ENCODE data around the gene MCC.

The MCC gene

GRCh38 chr5:113245427-113246225, 242.6 kb downstream of the MCC start:
- DNase-seq (ENCODE audit: low read depth): no peak

- DNase-seq (ENCODE audit: low read depth): no peak
These were observed 243.3 kb downstream of the MCC start for GRCh38 chr5:113244966-113245365.

- DNase-seq (ENCODE audit: low read depth): no peak
These were observed 244.9 kb downstream of the MCC start for GRCh38 chr5:113243349-113243664.

GRCh38 chr5:113242481-113243348, 245.5 kb downstream of the MCC start:
- DNase-seq (ENCODE audit: low read depth): no peak

DNA sequence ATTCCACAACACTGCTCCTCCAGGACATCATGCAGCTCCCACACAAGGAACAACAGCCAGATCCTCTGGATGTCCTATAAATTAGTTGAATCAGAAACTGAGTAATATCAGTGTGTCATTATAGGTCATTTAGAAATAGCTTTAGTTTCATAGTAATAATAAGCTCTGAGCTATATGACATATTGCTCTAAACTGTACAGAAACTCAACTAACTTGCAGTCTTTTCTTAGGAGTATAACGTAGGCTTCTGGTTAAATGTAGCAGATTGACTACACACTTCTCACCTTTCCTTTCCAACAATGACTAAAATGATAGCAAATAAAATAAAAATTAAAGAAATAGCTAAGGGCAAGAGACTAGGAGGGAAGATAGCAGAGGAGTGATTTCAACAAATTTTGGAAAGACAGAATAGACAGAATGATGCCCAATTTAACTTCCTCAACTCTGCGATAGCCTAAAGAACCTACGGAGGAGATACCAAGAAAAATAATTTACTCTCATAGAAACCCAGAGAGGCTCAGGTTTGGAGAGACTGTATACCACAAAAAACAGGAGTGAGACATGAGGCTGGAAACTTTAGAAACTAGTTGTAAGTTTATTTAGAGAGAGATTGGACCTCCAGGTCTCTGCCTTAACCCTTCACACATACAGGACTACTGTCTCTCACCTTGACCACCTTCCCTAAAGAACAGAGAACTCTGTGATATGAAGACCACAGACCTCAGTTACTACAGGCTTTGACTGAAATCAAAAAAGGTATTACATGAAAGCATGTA, 247.1 kb downstream of the MCC start:
- no peak for DNase-seq (ENCODE audit: low read depth)

DNA sequence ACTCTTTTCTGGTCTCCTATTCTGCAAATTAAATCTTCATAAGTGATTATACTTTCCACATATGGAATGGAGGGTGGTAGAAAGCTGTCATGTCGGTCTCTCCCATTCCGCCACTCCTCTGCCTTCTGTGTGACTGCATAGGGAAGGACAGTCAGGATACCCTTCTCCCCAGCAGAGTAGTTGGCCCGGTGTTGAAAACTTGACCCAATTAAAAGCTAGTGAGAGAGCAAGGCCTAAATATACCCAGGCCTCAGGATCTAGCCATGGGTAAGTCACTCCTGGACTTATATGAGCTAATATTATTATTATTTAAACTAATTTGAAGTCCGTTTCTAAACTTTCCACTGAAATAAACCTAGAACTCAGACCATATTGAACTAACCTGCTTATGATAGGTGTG, 248.2 kb downstream of the MCC start:
- DNase-seq (ENCODE audit: low read depth): no peak

GRCh38 chr5:113237893-113238292, 250.4 kb downstream of the MCC start:
- DNase-seq (ENCODE audit: low read depth): no peak

DNA sequence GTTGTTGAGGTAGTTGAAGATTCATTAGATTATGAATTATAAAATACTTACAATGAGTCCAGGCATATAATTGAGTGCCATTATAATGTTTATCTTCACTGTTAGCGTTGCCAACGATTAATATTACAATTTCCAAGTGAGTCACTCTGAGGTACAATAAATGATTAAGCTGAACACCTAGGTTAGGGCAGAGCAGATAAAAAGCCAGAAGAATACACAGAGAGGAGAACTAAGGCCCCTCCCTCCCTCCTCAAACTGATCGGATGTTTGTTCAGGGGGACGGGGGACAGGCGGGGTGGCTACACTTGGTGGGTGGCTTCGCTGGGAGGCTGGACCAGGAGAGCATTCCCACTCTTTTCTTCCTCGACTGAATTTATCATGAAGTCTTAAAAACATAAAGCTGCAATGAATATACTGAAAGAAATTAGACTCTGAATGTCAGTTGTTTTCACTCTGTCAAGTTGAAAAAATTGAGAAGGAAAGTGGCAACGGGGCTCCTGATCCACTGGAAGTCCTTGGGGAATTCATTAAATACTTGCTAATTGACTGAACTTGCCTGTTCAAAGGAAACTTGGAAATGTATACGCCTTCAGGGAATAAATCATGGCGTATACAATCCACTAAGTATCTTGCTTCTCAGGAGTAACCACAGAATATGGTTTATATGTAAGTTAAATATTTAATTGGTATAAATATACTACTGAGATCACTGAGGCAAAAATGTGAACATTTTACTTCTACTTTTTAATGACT, 251.5 kb downstream of the MCC start:
- DNase-seq (ENCODE audit: low read depth): no peak

DNA sequence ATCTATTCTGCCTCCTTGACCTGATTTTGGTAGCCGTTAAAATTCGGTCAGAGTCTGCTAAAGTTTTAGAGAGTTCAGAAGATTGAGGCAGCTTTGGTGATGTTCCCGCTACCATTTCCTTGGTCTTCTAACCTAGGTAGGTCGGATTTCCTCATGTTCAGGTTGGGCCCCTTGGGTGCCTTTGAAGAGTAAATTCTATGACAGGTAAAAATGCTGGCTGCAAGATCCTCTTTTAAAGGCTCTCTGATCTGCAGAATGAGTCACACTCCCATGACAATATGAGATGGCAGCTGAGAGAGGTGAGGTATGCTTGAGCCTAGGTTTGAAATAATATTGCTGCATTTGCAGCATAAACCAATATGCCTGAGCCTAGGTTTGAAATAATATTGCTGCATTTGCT, 252.4 kb downstream of the MCC start:
- DNase-seq (ENCODE audit: low read depth): no peak

- DNase-seq (ENCODE audit: low read depth): no peak
These were observed 253.7 kb downstream of the MCC start for GRCh38 chr5:113234546-113234945.

GRCh38 chr5:113233606-113234005, 254.6 kb downstream of the MCC start:
- no peak for DNase-seq (ENCODE audit: low read depth)

GRCh38 chr5:113232667-113233066, 255.6 kb downstream of the MCC start:
- no peak for DNase-seq (ENCODE audit: low read depth)

- DNase-seq (ENCODE audit: low read depth): no peak
These were observed 256.0 kb downstream of the MCC start for GRCh38 chr5:113232221-113232620.

DNA sequence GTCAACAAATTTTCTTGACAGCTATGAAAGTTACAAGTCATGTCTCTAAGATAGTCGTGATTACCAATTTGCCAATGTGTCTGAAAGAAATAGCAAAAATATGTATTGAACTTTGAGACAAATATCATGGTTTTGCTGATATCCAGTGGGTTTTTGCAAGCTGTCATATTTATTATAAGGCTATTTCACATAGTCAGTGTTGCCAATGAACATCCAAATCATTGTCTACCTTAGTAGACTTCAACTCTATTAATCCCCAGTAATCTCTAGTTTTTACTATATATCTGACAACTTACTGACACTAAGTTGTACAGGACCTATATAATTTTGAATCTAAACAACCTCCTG, 256.6 kb downstream of the MCC start:
- DNase-seq (ENCODE audit: low read depth): no peak

DNA sequence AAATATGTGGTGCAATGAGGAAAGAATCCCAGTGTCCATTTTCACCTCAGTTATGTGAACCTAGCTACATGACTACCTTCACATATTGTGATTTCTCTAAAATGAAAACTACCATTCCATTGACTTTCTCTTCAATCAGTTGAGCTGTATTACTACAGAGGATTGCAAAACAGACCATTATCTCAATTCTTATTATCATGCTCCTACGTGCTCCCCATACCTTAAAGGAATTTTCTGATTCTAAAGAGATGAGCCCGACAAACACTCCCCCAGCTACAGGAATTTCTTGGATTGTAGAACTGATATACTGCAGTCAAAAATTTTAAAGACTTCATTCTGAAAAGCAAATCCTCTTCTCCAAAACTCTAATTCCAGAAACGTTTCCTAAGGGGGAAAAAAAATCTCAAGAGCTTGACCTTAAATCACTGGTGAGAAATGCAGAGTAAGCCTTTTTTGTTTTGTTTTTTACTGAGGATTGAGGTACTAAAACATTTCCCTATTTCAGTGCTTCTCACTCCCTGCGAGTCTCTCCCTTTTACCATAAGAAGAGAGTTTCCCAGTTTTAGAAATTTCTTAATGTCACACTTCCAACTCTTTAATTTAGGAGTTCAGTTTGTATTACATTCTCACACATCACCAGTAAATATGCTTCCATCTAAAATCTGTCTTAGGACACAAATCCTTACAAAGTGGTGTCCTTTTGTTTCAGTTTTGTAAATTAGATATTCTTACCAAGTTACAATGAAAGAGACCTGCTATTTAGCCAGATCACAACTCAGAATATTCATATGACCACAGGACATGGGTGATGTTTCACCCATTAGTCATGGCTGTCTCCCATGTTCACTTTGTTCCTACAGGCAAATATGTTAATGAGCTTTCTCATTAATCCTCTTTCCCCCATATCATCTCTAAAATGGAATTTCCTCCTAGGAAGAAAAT, 257.3 kb downstream of the MCC start:
- no peak for DNase-seq (ENCODE audit: low read depth)

- no peak for DNase-seq (ENCODE audit: low read depth)
These were observed 260.5 kb downstream of the MCC start for GRCh38 chr5:113227798-113228197.

GRCh38 chr5:113226116-113226736, 262.0 kb downstream of the MCC start:
- no peak for DNase-seq (ENCODE audit: low read depth)

DNA sequence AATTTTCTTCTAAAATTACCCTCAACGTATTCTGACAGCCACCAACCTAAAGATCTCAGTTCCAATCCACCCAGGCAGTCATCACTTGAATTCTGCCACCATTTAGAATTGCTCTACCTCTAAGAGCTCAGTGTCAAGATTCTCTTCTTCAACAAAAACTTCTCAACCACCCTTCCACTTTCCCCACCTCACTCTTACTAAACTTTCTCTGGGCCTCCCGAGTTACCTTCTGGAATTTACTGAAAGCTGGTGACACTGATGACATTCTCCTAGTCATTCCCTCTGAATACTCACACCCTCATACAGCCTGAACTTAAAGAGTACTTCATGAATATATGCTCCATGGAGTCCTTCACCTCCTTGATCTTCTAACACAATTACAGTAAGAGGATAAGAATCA, 263.0 kb downstream of the MCC start:
- DNase-seq (ENCODE audit: low read depth): no peak

DNA sequence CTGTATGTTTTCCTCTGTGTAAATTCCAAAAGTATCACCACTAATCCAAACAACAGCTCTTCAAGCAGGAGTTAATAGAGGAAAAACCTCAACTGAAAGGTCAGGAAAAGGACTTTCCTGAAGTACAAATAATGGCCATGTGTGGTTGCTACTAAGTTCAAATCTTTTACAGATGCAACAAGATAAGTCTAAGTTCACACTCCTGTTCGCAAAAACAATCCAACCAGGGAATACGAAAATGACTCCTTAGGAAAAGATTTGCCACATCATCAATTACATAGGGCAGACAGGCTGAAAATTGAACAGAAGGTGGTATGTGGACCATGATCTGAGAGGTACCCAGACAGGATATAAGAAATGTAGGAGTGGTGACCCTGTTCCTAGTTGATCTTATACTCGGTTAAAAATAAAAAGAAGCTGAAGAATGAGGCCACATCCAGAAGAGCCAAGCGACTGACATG, 263.6 kb downstream of the MCC start:
- no peak for DNase-seq (ENCODE audit: low read depth)

- no peak for DNase-seq (ENCODE audit: low read depth)
These were observed 264.2 kb downstream of the MCC start for GRCh38 chr5:113223831-113224604.
